Cardiac fibroblast (primary cell): ENCODE measurements around the gene ZBTB42.

Source experiments
- DNase-seq, 2 donors: peaks; one replicate each; pipeline versions ENCODE4 v3.0.0 to v3.0.0-alpha.2; 2010; ENCODE audit warnings: low read depth in 2 of 2
- H3K4me3 ChIP-seq, 2 donors: replicated peaks in 1 of 2; 1 replicate in 1 of 2; 2 replicates in 1 of 2; pipeline ENCODE4 v1.5.1; 2011; ENCODE audit warnings: low read depth in 2 of 2, low read length in 2 of 2, mild to moderate bottlenecking in 2 of 2, moderate library complexity in 1 of 2
- CTCF ChIP-seq: IDR thresholded peaks from one replicate; pipeline ENCODE4 v1.5.1; 2011; ENCODE audit warnings: low read depth, mild to moderate bottlenecking, low read length, inconsistent platforms

ZBTB42 gene

GRCh38 chr14:104841730-104842129 is 40.8 kb downstream of the ZBTB42 start:
- DNase-seq: no peak
- TF ChIP-seq CTCF: no peak
- H3K4me3 ChIP-seq: no peak overlapping the region

- TF ChIP-seq CTCF: no peak
- H3K4me3 ChIP-seq: no peak overlapping the region
- DNase-seq: no peak
Measured at GRCh38 chr14:104843006-104843405, 42.1 kb downstream of the ZBTB42 start.

GRCh38 chr14:104843442-104844305 is 42.8 kb downstream of the ZBTB42 start:
- TF ChIP-seq CTCF: no peak
- peak overlapping the region in 1 of 2 donors; percentile 11 for H3K4me3 ChIP-seq
- DNase-seq: no peak

- no peak overlapping the region for H3K4me3 ChIP-seq
- no peak for TF ChIP-seq CTCF
- no peak for DNase-seq
Measured at GRCh38 chr14:104844306-104845032, 43.6 kb downstream of the ZBTB42 start.

- DNase-seq: no peak
- no peak overlapping the region for H3K4me3 ChIP-seq
- TF ChIP-seq CTCF: no peak
Measured at GRCh38 chr14:104845033-104845666, 44.2 kb downstream of the ZBTB42 start.

GRCh38 chr14:104845834-104846441 is 45.0 kb downstream of the ZBTB42 start:
- no peak overlapping the region for H3K4me3 ChIP-seq
- peak in 1 of 2 donors; percentile 42 for DNase-seq
- no peak for TF ChIP-seq CTCF
